K562 (cell line): ENCODE results near the gene KIFAP3. TPM values are rescaled to one million over a fixed set of nuclear protein-coding genes. Genes with fewer than 3 reads are reported as not detected.

Experiments used
- polyA plus RNA-seq, 8 experiments: library from polyadenylated mRNA; depleted of rRNA in 4 of 8; stranded (reverse) in 5 of 8; unstranded in 3 of 8; fragments of >200 nt; fragmentation: Nextera tagmentation in 2 of 8; fragmentation: Illumina TruSeq in 1 of 8; extraction: Ambion mirVana in 2 of 8; extraction: Trizol in 1 of 8; gene quantifications; 2 replicates each; pipeline versions ENCODE4 v1.2.1 to v1.2.3, GENCODE V29; 2011 to 2014; ENCODE audit warnings: inconsistent platforms in 1 of 8, missing spikeins in 1 of 8
- total RNA-seq, 7 experiments: library from RNA; depleted of rRNA in 6 of 7; stranded (reverse); fragments of >200 nt in 6 of 7; fragmentation: Illumina TruSeq in 2 of 7; extraction: Trizol in 2 of 7; gene quantifications; 2 replicates each; pipeline versions ENCODE4 v1.2.1 to v1.2.3, GENCODE V29; 2011 to 2021; ENCODE audit warnings: low replicate concordance in 1 of 7
- TF ChIP-seq, protein P1 (sequence below), 2 experiments: fragments of 450-650 bp; formaldehyde crosslinking in 1 of 2; IDR thresholded peaks; 2 replicates each; pipeline versions ENCODE4 v1.4.0 to v1.6.1; 2014 to 2020; ENCODE audit warnings: mild to moderate bottlenecking in 2 of 2, borderline replicate concordance in 1 of 2, low read depth in 1 of 2

KIFAP3 gene
- total and polyA plus RNA-seq, 9 of the 15 experiments (the other 6 are each of a cell fraction or from before 2014, with no cell fraction given) = 8.8 to 17.5 (median 11.8) TPM

DNA sequence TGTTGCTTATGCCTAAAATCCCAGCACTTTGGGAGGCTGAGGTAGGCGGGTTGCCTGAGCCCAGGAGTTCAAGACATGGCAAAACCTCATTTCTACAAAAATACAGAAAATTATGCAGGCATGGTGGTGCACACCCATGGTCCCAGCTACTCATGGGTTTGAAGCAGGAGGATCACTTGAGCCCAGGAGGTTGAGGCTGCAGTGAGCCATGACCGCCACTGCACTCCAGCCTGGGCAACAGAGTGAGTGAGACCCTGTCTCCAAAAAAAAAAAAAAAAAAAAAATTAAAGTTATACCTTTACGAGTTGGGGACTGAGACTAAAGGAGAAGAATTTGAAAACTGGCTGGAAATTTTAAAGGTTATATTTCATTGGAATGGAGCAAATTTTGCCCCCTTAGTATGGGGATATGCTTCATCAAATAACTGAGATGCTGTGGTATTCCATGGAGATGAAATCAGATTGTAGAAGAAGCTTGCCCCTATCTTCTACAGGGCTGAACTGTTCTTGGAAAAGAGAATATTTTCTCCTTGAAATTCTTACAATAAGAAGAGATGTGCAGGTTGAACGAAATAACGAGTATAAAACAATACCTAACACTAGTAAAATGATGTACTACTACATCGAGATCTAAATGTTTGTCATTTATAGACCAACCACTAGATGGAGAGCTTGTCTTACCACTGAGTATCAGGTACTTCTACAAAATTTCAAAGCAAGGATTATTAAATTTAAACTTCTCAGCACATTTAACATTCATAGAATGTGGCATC, 145.9 kb downstream of the KIFAP3 start (continued):
- TF ChIP-seq, protein P1, sequence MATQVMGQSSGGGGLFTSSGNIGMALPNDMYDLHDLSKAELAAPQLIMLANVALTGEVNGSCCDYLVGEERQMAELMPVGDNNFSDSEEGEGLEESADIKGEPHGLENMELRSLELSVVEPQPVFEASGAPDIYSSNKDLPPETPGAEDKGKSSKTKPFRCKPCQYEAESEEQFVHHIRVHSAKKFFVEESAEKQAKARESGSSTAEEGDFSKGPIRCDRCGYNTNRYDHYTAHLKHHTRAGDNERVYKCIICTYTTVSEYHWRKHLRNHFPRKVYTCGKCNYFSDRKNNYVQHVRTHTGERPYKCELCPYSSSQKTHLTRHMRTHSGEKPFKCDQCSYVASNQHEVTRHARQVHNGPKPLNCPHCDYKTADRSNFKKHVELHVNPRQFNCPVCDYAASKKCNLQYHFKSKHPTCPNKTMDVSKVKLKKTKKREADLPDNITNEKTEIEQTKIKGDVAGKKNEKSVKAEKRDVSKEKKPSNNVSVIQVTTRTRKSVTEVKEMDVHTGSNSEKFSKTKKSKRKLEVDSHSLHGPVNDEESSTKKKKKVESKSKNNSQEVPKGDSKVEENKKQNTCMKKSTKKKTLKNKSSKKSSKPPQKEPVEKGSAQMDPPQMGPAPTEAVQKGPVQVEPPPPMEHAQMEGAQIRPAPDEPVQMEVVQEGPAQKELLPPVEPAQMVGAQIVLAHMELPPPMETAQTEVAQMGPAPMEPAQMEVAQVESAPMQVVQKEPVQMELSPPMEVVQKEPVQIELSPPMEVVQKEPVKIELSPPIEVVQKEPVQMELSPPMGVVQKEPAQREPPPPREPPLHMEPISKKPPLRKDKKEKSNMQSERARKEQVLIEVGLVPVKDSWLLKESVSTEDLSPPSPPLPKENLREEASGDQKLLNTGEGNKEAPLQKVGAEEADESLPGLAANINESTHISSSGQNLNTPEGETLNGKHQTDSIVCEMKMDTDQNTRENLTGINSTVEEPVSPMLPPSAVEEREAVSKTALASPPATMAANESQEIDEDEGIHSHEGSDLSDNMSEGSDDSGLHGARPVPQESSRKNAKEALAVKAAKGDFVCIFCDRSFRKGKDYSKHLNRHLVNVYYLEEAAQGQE (IDR thresholded peaks at IDR 0.05; ENCODE audit: borderline replicate concordance) = peak; percentile 77; the same call in 1 of the 2 replicates
- TF ChIP-seq, protein P1 (CRISPR knock-in tag; IDR thresholded peaks at IDR 0.05; ENCODE audit: low read depth) = no peak
